ENCODE measurements around the gene ITPA. TPM values are rescaled to one million over a fixed set of nuclear protein-coding genes. Genes with fewer than 3 reads are reported as not detected.

The ITPA gene
- total RNA-seq, 1 donor from 2014 or later = 43.4 TPM

GRCh38 chr20:3203315-3204123 is 5.8 kb upstream of the ITPA start:
- Histone ChIP-seq H3K4me1 (peaks cover 10% of the 10 kb centered on the region), H3K9me3 (no peaks in the 10 kb centered on the region), H3K27ac (peak overlapping the region; percentile 94), H3K36me3 (peaks cover 41% of the 10 kb centered on the region), H3K27me3 (no peaks in the 10 kb centered on the region), H3K4me3 (peak overlapping the region; percentile 95)
- intact Hi-C loops (cut with DNase I) = no loop called here
- ATAC-seq (peak; percentile 43), DNase-seq (no peak)
- no peak for TF ChIP-seq CTCF (IDR thresholded peaks at IDR 0.05)

GRCh38 chr20:3204124-3204794 is 5.0 kb upstream of the ITPA start, which contains the start of gene DDRGK1:
Gene DDRGK1 (minus strand): TSS chr20:3204682. CDS start chr20:3204627, 55 bp downstream.
- peaks cover 10% of the 10 kb centered on the region for H3K4me1 ChIP-seq
- no peaks in the 10 kb centered on the region for H3K27me3 ChIP-seq
- H3K27ac ChIP-seq = peak within 1 kb of the TSS; percentile 94
- intact Hi-C loops (cut with DNase I) = no loop called here
- DNase-seq (peak; percentile 93), ATAC-seq (peak; percentile 95)
- peak within 1 kb of the TSS; percentile 95 for H3K4me3 ChIP-seq
- TF ChIP-seq CTCF (IDR thresholded peaks at IDR 0.05) = no peak
- no peaks in the 10 kb centered on the region for H3K9me3 ChIP-seq
- H3K36me3 ChIP-seq = peaks cover 34% of the 10 kb centered on the region

GRCh38 chr20:3208786-3209256 is 477 bp upstream of the ITPA start:
- no peaks in the 10 kb centered on the region for H3K9me3 ChIP-seq
- no peak for TF ChIP-seq CTCF (IDR thresholded peaks at IDR 0.05)
- H3K27ac ChIP-seq = peak overlapping the region; percentile 92
- peaks cover 11% of the 10 kb centered on the region for H3K4me1 ChIP-seq
- ATAC-seq (no peak), DNase-seq (no peak)
- intact Hi-C loops (cut with DNase I) = no loop called here
- peak overlapping the region; percentile 97 for H3K4me3 ChIP-seq
- peaks cover 3% of the 10 kb centered on the region for H3K36me3 ChIP-seq
- no peaks in the 10 kb centered on the region for H3K27me3 ChIP-seq

GRCh38 chr20:3209946-3210317 is 634 bp downstream of the ITPA start:
- intact Hi-C loops (cut with DNase I) = no loop called here
- ATAC-seq (peak; percentile 51), DNase-seq (no peak)
- H3K4me3 ChIP-seq = peak overlapping the region; percentile 97
- peaks cover 11% of the 10 kb centered on the region for H3K4me1 ChIP-seq
- no peaks in the 10 kb centered on the region for H3K9me3 ChIP-seq
- no peak for TF ChIP-seq CTCF (IDR thresholded peaks at IDR 0.05)
- H3K27me3 ChIP-seq = no peaks in the 10 kb centered on the region
- peak overlapping the region; percentile 92 for H3K27ac ChIP-seq
- peaks cover 12% of the 10 kb centered on the region for H3K36me3 ChIP-seq

GRCh38 chr20:3210346-3210745 is 1.0 kb downstream of the ITPA start:
- no peak for DNase-seq
- H3K4me3 ChIP-seq = peak overlapping the region; percentile 97
- TF ChIP-seq CTCF (IDR thresholded peaks at IDR 0.05) = no peak
- no peaks in the 10 kb centered on the region for H3K9me3 ChIP-seq
- H3K36me3 ChIP-seq = peaks cover 17% of the 10 kb centered on the region
- intact Hi-C loops (cut with DNase I) = no loop called here
- peaks cover 11% of the 10 kb centered on the region for H3K4me1 ChIP-seq
- ATAC-seq = no peak
- no peak overlapping the region for H3K27ac ChIP-seq
- no peaks in the 10 kb centered on the region for H3K27me3 ChIP-seq

All from upper lobe of right lung (tissue), 1 donor.